H54 (cell line): ENCODE data around the gene ARHGAP10.

Experiments used
- DNase-seq: peaks from one replicate; pipeline ENCODE4 v3.0.0; 2011; ENCODE audit warnings: low spot score, mixed read lengths; ENCODE audit not compliant: insufficient read length
- FAIRE-seq: peaks from 3 replicates; lab custom pipeline; 2011; peaks lifted over from hg19 to GRCh38; lab: Jason Lieb, UNC
- POLR2A ChIP-seq: IDR thresholded peaks from 2 replicates; pipeline ENCODE4 v1.6.1; 2011; ENCODE audit warnings: low read depth, mild to moderate bottlenecking, low read length

Gene ARHGAP10

GRCh38 chr4:147960971-147961370 lies 229.1 kb downstream of the ARHGAP10 start:
- DNase-seq (no peak), FAIRE-seq (no peak)
- no peak for TF ChIP-seq POLR2A

- FAIRE-seq = no peak
- TF ChIP-seq POLR2A = no peak
- DNase-seq = no peak
These were observed 232.0 kb downstream of the ARHGAP10 start for GRCh38 chr4:147963839-147964238.

- FAIRE-seq = no peak
- TF ChIP-seq POLR2A = no peak
- no peak for DNase-seq
These were observed 232.5 kb downstream of the ARHGAP10 start for GRCh38 chr4:147964266-147964880.

- FAIRE-seq (no peak), DNase-seq (no peak)
These were observed 233.2 kb downstream of the ARHGAP10 start for GRCh38 chr4:147965056-147965455.

GRCh38 chr4:147965873-147966272 lies 234.0 kb downstream of the ARHGAP10 start:
- DNase-seq = no peak
- no peak for TF ChIP-seq POLR2A
- FAIRE-seq = no peak

More at GRCh38 chr4:147965056-147965455, 233.2 kb downstream of the ARHGAP10 start:
- no peak for TF ChIP-seq POLR2A

- no peak for DNase-seq
- TF ChIP-seq POLR2A = no peak
- FAIRE-seq = no peak
These were observed 236.8 kb downstream of the ARHGAP10 start for GRCh38 chr4:147968641-147969040.

GRCh38 chr4:147969573-147970385 lies 237.9 kb downstream of the ARHGAP10 start:
- TF ChIP-seq POLR2A = no peak
- FAIRE-seq = no peak

GRCh38 chr4:147971116-147971515 lies 239.2 kb downstream of the ARHGAP10 start:
- TF ChIP-seq POLR2A = no peak
- FAIRE-seq = no peak
- DNase-seq = no peak

More at GRCh38 chr4:147969573-147970385, 237.9 kb downstream of the ARHGAP10 start:
- DNase-seq = no peak

- TF ChIP-seq POLR2A = no peak
- no peak for FAIRE-seq
- DNase-seq = no peak
These were observed 243.4 kb downstream of the ARHGAP10 start for GRCh38 chr4:147975325-147975724.

GRCh38 chr4:147975933-147976928 lies 244.3 kb downstream of the ARHGAP10 start:
- no peak for TF ChIP-seq POLR2A
- DNase-seq (no peak), FAIRE-seq (no peak)

- no peak for FAIRE-seq
- no peak for TF ChIP-seq POLR2A
- no peak for DNase-seq
These were observed 248.7 kb downstream of the ARHGAP10 start for GRCh38 chr4:147980586-147980985.

GRCh38 chr4:147981305-147981704 lies 249.4 kb downstream of the ARHGAP10 start:
- no peak for FAIRE-seq
- TF ChIP-seq POLR2A = no peak
- no peak for DNase-seq

GRCh38 chr4:147984065-147984777 lies 252.3 kb downstream of the ARHGAP10 start:
- DNase-seq (no peak), FAIRE-seq (no peak)
- no peak for TF ChIP-seq POLR2A

- no peak for FAIRE-seq
These were observed 252.9 kb downstream of the ARHGAP10 start for GRCh38 chr4:147984778-147985138.

More at GRCh38 chr4:147984778-147985138, 252.9 kb downstream of the ARHGAP10 start:
- no peak for DNase-seq
- TF ChIP-seq POLR2A = no peak
